Activated CD8-positive, alpha-beta T cell treated with anti-CD3 and anti-CD28 coated beads, Interleukin-2, amount 10 ng/mL, durations not matched to agents 7 days and 5 days (primary cell): ENCODE measurements around the gene PLCL1. TPM values are rescaled to one million over a fixed set of nuclear protein-coding genes. Genes with fewer than 3 reads are reported as not detected.

Experiments used
- ATAC-seq: fragments of 150-1000 bp; cut with Tn5 transposase; one replicate; pipeline ENCODE4 v1.10.0; 2021; ENCODE audit warnings: moderate library complexity
- CTCF ChIA-PET: fragments of 350-600 bp; sonication (Branson Sonifier 250); formaldehyde crosslinking; loops from one replicate; lab custom pipeline; 2021; ENCODE audit warnings: antibody characterized with exemption; lab: Charles Lee
- POLR2A ChIA-PET: fragments of 350-600 bp; sonication (Branson Sonifier 250); formaldehyde crosslinking; loops from one replicate; lab custom pipeline; 2021; ENCODE audit warnings: antibody characterized with exemption; lab: Charles Lee
- DNase-seq: peaks from one replicate; pipeline ENCODE4 v3.0.0-alpha.2; 2020
- H3K27ac Mint-ChIP-seq: one replicate; pipeline ENCODE4 v1.8.0; 2021; ENCODE audit warnings: mild to moderate bottlenecking, mixed read lengths
- H3K27me3 Mint-ChIP-seq: one replicate; pipeline ENCODE4 v1.8.0; 2021; ENCODE audit warnings: low read depth, mixed read lengths
- H3K36me3 Mint-ChIP-seq: one replicate; pipeline ENCODE4 v1.8.0; 2021; ENCODE audit warnings: low read depth, mixed read lengths
- H3K4me1 Mint-ChIP-seq: one replicate; pipeline ENCODE4 v1.8.0; 2021; ENCODE audit warnings: low read depth, mixed read lengths
- H3K4me3 Mint-ChIP-seq: one replicate; pipeline ENCODE4 v1.8.0; 2021; ENCODE audit warnings: mild to moderate bottlenecking, mixed read lengths
- H3K9me3 Mint-ChIP-seq: one replicate; pipeline ENCODE4 v1.8.0; 2022; ENCODE audit warnings: mixed read lengths; ENCODE audit not compliant: insufficient read depth
- total RNA-seq, 2 experiments: library from RNA; stranded (reverse); gene quantifications; one replicate each; pipeline ENCODE4 v1.2.3, GENCODE V29; 2021

PLCL1 gene
- total RNA-seq, 2 experiments from 2014 or later = 0.08 to 0.18 TPM

DNA sequence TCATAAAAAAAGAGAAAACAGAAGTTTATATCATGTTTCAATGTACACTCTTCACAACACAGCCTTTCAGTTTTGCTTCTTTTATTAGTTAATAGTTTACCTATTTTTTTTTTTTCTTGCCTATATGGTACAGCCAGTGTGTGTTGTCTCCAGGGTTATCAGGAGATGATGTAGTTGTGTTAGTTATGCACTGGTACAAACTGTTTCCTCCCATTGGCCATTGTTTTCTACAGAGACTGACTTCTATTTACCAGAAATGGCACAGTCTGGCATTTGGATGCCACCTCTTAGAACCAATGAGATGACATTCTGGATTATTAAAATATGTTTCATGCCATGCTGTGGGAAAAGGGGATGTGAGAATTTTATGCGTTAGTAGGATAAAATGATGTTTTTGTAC, 339.4 kb downstream of the PLCL1 start:
- Mint-ChIP-seq H3K36me3 (no peaks in the 10 kb centered on the region), H3K27me3 (no peaks in the 10 kb centered on the region), H3K9me3 (no peaks in the 10 kb centered on the region), H3K27ac (no peak overlapping the region), H3K4me3 (no peak overlapping the region), H3K4me1 (no peaks in the 10 kb centered on the region)
- POLR2A ChIA-PET = no interaction called here
- CTCF ChIA-PET = no interaction called here
- ATAC-seq = no peak
- DNase-seq = no peak

DNA sequence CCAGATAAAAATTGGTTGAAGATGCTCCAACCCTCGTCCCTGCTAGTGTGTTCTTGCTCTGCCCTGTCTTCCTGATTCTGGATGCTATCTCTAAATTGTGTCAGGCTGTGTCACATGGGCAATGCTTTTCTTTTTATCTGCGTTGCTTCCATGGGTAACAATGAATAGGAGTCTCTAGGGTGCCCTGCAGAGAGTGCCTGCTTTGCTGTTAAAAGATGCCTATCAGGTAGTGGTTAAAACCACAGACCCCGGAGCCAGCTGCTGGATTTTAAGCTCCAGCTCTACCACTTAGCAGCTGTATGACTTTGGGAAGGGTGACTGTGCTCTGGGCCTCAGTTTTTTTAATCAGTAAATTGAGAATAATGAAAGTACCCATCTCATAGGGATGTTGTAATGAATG, 340.3 kb downstream of the PLCL1 start:
- Mint-ChIP-seq H3K4me1 (no peaks in the 10 kb centered on the region), H3K27ac (no peak overlapping the region), H3K36me3 (no peaks in the 10 kb centered on the region), H3K27me3 (no peaks in the 10 kb centered on the region), H3K4me3 (no peak overlapping the region), H3K9me3 (no peaks in the 10 kb centered on the region)
- CTCF ChIA-PET = interaction anchor here (1.8 kb wide), 1 partner anchor 17 kb away, joined by 7 read pairs; no protein-coding TSS in a partner anchor
- ATAC-seq = no peak
- no peak for DNase-seq
- POLR2A ChIA-PET = no interaction called here

DNA sequence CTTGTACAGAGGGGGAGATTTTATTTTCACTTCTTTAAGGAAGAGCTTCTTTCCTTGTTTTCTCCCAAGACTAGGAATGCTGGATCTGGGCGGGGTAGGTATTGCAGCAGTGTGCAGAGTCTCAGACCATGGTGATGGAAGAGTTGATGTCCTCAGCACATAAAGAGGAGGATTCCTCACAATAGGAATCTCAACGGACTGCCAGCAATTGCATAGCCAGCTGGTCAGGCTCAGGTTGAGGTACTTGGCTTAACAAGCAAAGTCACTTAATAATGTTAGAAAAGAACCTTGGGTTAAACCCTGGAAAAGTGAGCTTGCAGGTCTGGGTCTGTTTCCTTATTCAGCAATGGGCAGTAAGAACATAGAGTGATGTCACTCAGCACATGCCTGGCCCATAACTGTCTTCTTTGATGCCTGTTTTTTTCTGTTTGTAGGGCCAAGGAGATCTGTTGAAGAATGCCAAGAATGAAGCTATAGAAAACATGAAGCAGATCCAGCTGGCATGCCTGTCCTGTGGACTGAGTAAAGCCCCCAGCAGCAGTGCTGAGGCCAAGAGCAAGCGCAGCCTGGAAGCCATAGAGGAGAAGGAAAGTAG, 342.1 kb downstream of the PLCL1 start:
- CTCF ChIA-PET = interaction anchor here (0.9 kb wide), 1 partner anchor 71 kb away, joined by 3 read pairs; no protein-coding TSS in a partner anchor
- POLR2A ChIA-PET = no interaction called here
- no peak for ATAC-seq

DNA sequence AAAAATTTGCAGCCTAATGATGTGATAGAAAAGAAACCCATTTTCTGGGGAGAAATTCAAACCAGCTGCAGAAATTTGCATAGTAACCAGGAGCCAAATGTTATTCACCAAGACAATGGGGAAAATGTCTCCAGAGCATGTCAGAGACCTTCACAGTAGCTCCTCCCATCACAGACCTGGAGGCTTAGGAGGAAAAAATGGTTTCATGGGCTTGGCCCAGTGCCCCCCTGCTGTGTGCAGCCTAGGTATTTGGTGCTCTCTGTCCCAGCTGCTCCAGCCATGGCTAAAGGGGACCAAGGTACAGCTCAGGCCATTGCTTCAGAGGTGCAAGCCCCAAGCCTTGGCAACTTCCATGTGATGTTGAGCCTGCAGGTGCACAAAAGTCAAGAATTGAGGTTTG, 352.9 kb downstream of the PLCL1 start:
- H3K27ac Mint-ChIP-seq = no peak overlapping the region
- ChIA-PET CTCF (no interaction called here), POLR2A (no interaction called here)
- H3K36me3 Mint-ChIP-seq = no peaks in the 10 kb centered on the region
- H3K9me3 Mint-ChIP-seq = no peaks in the 10 kb centered on the region
- H3K4me3 Mint-ChIP-seq = no peak overlapping the region
- H3K4me1 Mint-ChIP-seq = no peaks in the 10 kb centered on the region
- ATAC-seq (no peak), DNase-seq (no peak)
- peaks cover 3% of the 10 kb centered on the region for H3K27me3 Mint-ChIP-seq

More for the DNA sequence above, 342.1 kb downstream of the PLCL1 start:
- DNase-seq = no peak
- H3K4me3 Mint-ChIP-seq = no peak overlapping the region
- no peaks in the 10 kb centered on the region for H3K4me1 Mint-ChIP-seq
- no peaks in the 10 kb centered on the region for H3K27me3 Mint-ChIP-seq
- no peak overlapping the region for H3K27ac Mint-ChIP-seq
- H3K36me3 Mint-ChIP-seq = no peaks in the 10 kb centered on the region
- H3K9me3 Mint-ChIP-seq = peaks cover 1% of the 10 kb centered on the region

DNA sequence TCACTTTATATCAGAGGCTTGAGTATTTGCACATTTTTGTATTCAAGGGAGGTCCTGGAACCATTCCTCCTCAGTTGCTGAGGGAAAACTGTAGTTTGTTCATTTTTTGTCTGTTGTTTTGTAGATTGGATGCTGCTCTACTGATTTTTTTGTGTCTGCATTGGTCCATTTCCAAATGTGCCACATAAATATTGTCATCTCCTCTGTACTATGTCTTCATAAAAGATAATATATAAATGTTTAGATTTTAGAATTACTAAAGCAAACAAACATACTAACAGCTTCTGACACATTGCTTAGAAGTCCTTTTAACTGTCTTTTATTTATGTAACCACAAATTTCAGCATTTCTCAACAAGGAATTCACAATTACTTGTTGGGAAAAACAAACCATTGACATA, 356.8 kb downstream of the PLCL1 start:
- H3K4me1 Mint-ChIP-seq = no peaks in the 10 kb centered on the region
- CTCF ChIA-PET = no interaction called here
- POLR2A ChIA-PET = no interaction called here
- no peaks in the 10 kb centered on the region for H3K9me3 Mint-ChIP-seq
- ATAC-seq (no peak), DNase-seq (no peak)
- no peak overlapping the region for H3K4me3 Mint-ChIP-seq
- no peak overlapping the region for H3K27ac Mint-ChIP-seq
- H3K27me3 Mint-ChIP-seq = no peaks in the 10 kb centered on the region
- H3K36me3 Mint-ChIP-seq = no peaks in the 10 kb centered on the region

DNA sequence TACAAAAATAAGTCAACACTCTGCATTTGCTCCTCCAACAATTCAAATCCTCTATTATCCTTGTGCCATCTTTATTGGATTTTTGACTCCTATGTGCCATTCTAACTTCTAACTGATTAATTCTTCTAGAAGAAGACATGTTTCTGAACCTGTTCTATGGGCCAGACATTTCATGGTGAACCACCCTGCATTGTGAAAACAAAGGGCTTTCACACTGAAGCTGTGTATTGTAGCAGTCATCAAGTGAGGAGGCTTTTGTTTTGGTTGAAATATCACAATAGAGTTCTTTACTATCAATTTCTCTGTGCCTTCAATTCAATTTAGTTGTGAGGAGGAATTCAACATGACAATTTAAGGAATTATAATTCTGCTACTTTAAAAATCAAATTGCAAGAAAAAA, 357.9 kb downstream of the PLCL1 start:
- ChIA-PET CTCF (no interaction called here), POLR2A (no interaction called here)
- DNase-seq (no peak), ATAC-seq (no peak)
- Mint-ChIP-seq H3K4me1 (no peaks in the 10 kb centered on the region), H3K4me3 (no peak overlapping the region), H3K27ac (no peak overlapping the region), H3K27me3 (no peaks in the 10 kb centered on the region), H3K36me3 (no peaks in the 10 kb centered on the region), H3K9me3 (no peaks in the 10 kb centered on the region)

DNA sequence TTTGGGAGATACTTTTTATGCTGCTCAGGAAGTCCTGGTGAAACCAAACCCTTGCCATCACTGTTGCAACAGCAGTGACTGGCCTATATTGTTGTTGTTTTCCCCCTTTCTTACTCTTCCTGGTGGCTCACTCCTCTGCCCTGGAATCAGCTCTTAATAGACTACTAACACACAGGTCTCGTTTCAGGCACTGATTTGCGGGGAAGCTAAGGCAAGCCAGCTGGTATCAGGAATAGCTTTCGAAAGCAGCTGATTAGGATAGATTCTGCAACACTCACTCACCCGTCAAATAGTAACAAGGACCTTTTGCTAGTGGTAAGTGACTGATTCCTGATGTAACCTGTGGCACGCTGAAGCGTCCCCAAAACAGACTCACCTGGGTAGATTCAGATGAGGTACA, 360.4 kb downstream of the PLCL1 start:
- DNase-seq = no peak
- POLR2A ChIA-PET = no interaction called here
- no peak for ATAC-seq
- Mint-ChIP-seq H3K27ac (no peak overlapping the region), H3K9me3 (no peaks in the 10 kb centered on the region), H3K4me3 (no peak overlapping the region), H3K27me3 (no peaks in the 10 kb centered on the region), H3K36me3 (no peaks in the 10 kb centered on the region), H3K4me1 (no peaks in the 10 kb centered on the region)
- CTCF ChIA-PET = no interaction called here

DNA sequence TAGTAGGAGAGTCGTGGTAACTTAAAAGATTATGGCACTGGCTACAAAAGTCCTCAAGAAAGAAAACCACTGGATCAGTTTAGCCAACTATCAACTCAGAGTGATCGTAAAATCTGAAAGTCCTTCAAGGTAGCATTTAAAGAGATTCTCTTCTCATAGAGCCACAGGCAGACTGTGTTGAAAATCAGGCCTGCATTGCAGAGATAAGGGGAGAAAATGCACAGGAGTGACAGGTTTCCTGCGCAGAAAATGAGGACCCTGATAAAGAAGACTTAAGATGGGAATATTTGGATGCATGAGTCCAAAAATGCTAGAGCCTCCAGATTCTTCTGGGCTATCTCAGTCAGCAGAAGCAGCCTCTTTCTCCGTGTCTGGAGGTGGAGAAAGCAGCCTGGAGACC, 360.9 kb downstream of the PLCL1 start:
- DNase-seq (no peak), ATAC-seq (no peak)
- POLR2A ChIA-PET = no interaction called here
- Mint-ChIP-seq H3K27ac (no peak overlapping the region), H3K27me3 (no peaks in the 10 kb centered on the region), H3K4me1 (no peaks in the 10 kb centered on the region), H3K4me3 (no peak overlapping the region), H3K36me3 (no peaks in the 10 kb centered on the region), H3K9me3 (no peaks in the 10 kb centered on the region)
- CTCF ChIA-PET = no interaction called here

DNA sequence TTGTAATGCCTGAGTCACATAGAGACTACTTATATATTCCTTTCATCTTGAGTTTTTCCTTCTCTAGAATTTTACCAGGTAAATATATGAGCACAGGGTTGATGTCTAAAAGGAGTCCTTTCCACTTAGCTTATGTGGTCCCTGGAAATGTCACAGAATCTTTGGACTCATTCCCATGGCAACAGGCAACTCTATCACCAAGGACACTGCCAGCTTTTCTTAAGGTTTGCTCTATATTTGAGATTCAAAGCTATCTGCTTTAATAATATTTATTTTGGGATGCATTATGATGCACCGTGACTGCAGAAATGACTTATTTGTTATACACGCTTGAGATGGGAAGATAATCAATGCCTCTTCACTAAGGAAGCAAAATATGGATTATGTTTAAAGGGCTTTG, 363.0 kb downstream of the PLCL1 start:
- Mint-ChIP-seq H3K9me3 (no peaks in the 10 kb centered on the region), H3K27ac (no peak overlapping the region), H3K36me3 (no peaks in the 10 kb centered on the region), H3K4me3 (no peak overlapping the region), H3K27me3 (no peaks in the 10 kb centered on the region), H3K4me1 (no peaks in the 10 kb centered on the region)
- DNase-seq (no peak), ATAC-seq (no peak)
- CTCF ChIA-PET = no interaction called here
- POLR2A ChIA-PET = interaction anchor here (0.7 kb wide), 1 partner anchor 97 kb away, joined by 3 read pairs; no protein-coding TSS in a partner anchor

DNA sequence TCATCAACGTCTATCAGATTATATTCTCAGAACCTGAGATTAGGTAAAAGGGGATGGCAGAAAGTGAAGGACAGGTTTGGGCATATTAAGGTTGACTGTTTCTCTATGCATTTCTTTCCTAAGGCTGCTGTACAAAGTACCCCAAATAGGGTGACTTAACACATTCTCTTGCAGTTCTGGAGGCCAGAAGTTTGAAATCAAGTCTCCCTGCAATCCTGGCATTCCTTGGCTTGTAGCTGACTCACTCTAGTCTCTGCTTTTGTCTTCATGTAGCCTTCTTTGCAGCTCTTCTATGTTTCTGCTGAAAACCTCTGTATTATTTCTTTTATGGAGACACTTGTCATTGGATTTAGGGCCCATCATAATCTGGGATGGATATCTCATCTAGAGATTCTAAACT, 364.3 kb downstream of the PLCL1 start:
- Mint-ChIP-seq H3K9me3 (no peaks in the 10 kb centered on the region), H3K27me3 (no peaks in the 10 kb centered on the region), H3K36me3 (no peaks in the 10 kb centered on the region), H3K4me1 (no peaks in the 10 kb centered on the region), H3K27ac (no peak overlapping the region), H3K4me3 (no peak overlapping the region)
- no peak for DNase-seq
- CTCF ChIA-PET = no interaction called here
- ATAC-seq = no peak
- POLR2A ChIA-PET = no interaction called here

DNA sequence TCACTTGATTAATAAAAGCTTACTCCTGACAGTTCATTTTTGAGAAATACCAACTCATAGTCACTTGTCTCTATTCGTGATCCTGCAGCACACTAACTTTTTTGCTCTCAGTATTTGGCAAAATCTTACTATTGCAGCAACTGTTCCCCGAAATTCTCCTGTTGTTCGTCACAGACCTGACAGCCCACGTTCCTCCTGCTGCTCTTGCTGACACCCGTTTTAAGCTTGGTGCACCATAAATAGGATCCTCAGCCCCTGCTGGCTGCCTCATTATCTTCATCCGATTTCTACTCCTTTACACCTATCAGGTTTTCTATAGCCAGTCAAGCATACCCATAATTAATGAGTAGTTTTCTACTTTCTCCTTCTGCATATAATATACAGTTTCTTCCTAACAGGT, 368.8 kb downstream of the PLCL1 start:
- CTCF ChIA-PET = no interaction called here
- DNase-seq (no peak), ATAC-seq (no peak)
- Mint-ChIP-seq H3K4me3 (no peak overlapping the region), H3K27ac (no peak overlapping the region), H3K4me1 (no peaks in the 10 kb centered on the region), H3K9me3 (no peaks in the 10 kb centered on the region), H3K27me3 (no peaks in the 10 kb centered on the region), H3K36me3 (no peaks in the 10 kb centered on the region)
- POLR2A ChIA-PET = no interaction called here

DNA sequence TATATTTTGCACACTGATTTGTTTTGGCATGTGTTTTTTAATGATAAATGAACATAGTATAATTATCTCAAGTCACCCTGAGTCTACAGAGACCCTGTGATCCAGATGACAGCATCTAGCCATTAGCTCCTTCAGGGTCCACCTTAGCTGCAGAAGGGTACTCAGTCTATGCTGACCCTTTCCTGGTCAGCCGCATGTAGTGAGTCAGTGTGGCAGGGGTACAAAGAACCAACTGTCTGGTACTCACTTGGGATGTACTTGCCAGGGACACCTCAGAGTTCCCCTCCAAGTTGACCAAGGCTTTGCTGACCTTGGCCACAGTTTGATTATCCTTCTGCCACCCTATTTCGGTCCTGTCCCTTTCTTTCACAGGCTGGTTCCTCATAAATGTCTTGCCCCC, 369.5 kb downstream of the PLCL1 start:
- CTCF ChIA-PET = no interaction called here
- no peak overlapping the region for H3K4me3 Mint-ChIP-seq
- no peaks in the 10 kb centered on the region for H3K4me1 Mint-ChIP-seq
- no peak overlapping the region for H3K27ac Mint-ChIP-seq
- ATAC-seq (no peak), DNase-seq (no peak)
- POLR2A ChIA-PET = no interaction called here
- no peaks in the 10 kb centered on the region for H3K27me3 Mint-ChIP-seq
- no peaks in the 10 kb centered on the region for H3K36me3 Mint-ChIP-seq
- H3K9me3 Mint-ChIP-seq = no peaks in the 10 kb centered on the region

DNA sequence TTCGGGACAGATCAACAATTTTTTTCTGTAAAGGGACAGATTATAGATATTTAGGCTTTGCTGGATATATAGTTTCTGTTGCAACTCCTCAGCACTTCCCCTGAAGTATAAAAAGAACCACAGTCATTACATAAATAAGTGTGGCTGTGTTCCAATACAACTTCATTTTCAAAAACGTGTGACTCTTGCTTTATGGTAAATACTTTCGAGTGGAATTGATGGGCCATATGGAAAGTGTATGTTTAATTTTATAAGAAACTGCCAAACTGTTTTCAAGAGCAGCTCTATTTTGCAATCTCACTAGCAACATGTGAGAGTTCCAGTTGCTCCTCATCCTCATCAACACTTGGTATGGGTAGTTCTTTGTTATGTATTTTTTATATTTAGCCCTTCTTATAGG, 370.9 kb downstream of the PLCL1 start:
- no peaks in the 10 kb centered on the region for H3K36me3 Mint-ChIP-seq
- DNase-seq = no peak
- no peak overlapping the region for H3K27ac Mint-ChIP-seq
- no peaks in the 10 kb centered on the region for H3K4me1 Mint-ChIP-seq
- CTCF ChIA-PET = no interaction called here
- H3K4me3 Mint-ChIP-seq = no peak overlapping the region
- no peaks in the 10 kb centered on the region for H3K27me3 Mint-ChIP-seq
- ATAC-seq = no peak
- POLR2A ChIA-PET = no interaction called here
- no peaks in the 10 kb centered on the region for H3K9me3 Mint-ChIP-seq
